ENCODE results near the gene DTX4. TPM values are rescaled to one million over a fixed set of nuclear protein-coding genes. Genes with fewer than 3 reads are reported as not detected.
"Not testable (repeated sequence)": the region's sequence is repeated elsewhere in the genome, so short reads cannot be mapped to it uniquely, and the experiment has no call there.

DTX4 gene
- total RNA-seq: 10 to 100 TPM; 33.4 to 58.7 (median 48.5) TPM

GRCh38 chr11:59171508-59172322 is at the start of gene DTX4:
DTX4 (plus strand) TSS chr11:59172132; CDS start chr11:59172596, 464 bp downstream.
- Histone ChIP-seq H3K36me3 (no peaks in the 10 kb centered on the region), H3K9me3 (no peaks in the 10 kb centered on the region), H3K4me1 (peaks cover 26 to 39% (median 30%) of the 10 kb centered on the region in 4 donors), H3K4me3 (peak within 1 kb of the TSS; percentile 29 to 89 (median 82)), H3K27me3 (no peaks in the 10 kb centered on the region), H3K27ac (peak within 1 kb of the TSS; percentile 71 to 87 (median 82))
- ATAC-seq (ENCODE audit: low FRiP score in 2 of 2) (peak; percentile 96 to 97), DNase-seq (peak; percentile 95 to 97)
- 0 to 1% methylated on average over 36 to 38 of the region's 64 CpGs for WGBS, 2 donors
- TF ChIP-seq EP300 (IDR thresholded peaks at IDR 0.05) (no peak), POLR2A (IDR thresholded peaks at IDR 0.05) (peak in 1 of 4 donors; percentile 47), POLR2AphosphoS5 (IDR thresholded peaks at IDR 0.05) (peak; percentile 11 to 29)
- TF ChIP-seq, protein P1, sequence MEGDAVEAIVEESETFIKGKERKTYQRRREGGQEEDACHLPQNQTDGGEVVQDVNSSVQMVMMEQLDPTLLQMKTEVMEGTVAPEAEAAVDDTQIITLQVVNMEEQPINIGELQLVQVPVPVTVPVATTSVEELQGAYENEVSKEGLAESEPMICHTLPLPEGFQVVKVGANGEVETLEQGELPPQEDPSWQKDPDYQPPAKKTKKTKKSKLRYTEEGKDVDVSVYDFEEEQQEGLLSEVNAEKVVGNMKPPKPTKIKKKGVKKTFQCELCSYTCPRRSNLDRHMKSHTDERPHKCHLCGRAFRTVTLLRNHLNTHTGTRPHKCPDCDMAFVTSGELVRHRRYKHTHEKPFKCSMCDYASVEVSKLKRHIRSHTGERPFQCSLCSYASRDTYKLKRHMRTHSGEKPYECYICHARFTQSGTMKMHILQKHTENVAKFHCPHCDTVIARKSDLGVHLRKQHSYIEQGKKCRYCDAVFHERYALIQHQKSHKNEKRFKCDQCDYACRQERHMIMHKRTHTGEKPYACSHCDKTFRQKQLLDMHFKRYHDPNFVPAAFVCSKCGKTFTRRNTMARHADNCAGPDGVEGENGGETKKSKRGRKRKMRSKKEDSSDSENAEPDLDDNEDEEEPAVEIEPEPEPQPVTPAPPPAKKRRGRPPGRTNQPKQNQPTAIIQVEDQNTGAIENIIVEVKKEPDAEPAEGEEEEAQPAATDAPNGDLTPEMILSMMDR (IDR thresholded peaks at IDR 0.05): peak; percentile 86 to 96 (median 95)

GRCh38 chr11:59135648-59136461 is 36.1 kb upstream of the DTX4 start:
- peaks cover 0 to 7% (median 3%) of the 10 kb centered on the region in 4 donors for H3K9me3 ChIP-seq
- H3K27ac ChIP-seq: no peak overlapping the region
- DNase-seq (peak; percentile 85 to 96), ATAC-seq (ENCODE audit: low FRiP score in 2 of 2) (peak; percentile 91 to 98)
- WGBS, 2 donors: 22 to 23% methylated on average over 11 to 20 of the region's 20 CpGs
- H3K4me1 ChIP-seq: peaks cover 0 to 7% (median 0%) of the 10 kb centered on the region in 4 donors
- H3K4me3 ChIP-seq: no peak overlapping the region
- TF ChIP-seq, protein P1 (IDR thresholded peaks at IDR 0.05): peak; percentile 85 to 95 (median 94)
- no peak for TF ChIP-seq POLR2AphosphoS5 (IDR thresholded peaks at IDR 0.05)
- H3K27me3 ChIP-seq: no peaks in the 10 kb centered on the region
- peaks cover 4 to 58% (median 15%) of the 10 kb centered on the region in 4 donors for H3K36me3 ChIP-seq

DNA sequence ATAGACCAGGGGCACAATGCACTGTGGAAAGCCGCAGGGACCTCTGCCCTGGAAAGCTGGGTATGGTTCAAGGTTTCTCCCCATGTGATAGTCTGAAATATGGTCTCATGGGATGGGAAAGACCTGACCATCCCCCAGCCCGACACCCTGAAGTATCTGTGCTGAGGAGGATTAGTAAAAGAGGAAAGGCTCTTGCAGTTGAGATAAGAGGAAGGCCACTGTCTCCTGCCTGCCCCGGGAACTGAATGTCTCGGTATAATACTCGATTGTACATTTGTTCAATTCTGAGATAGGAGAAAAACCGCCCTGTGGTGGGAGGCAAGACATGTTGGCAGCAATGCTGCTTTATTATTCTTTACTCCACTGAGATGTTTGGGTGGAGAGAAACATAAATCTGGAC is 35.4 kb upstream of the DTX4 start:
- peaks cover 4 to 54% (median 13%) of the 10 kb centered on the region in 4 donors for H3K36me3 ChIP-seq
- not testable (repeated sequence) for H3K27me3 ChIP-seq

GRCh38 chr11:59137190-59137589 is 34.7 kb upstream of the DTX4 start:
- H3K4me1 ChIP-seq: peaks cover 0 to 17% (median 3%) of the 10 kb centered on the region in 4 donors
- H3K36me3 ChIP-seq: peaks cover 4 to 48% (median 7%) of the 10 kb centered on the region in 4 donors
- H3K27ac ChIP-seq: no peak overlapping the region
- DNase-seq (peak in 1 of 2 donors; percentile 51), ATAC-seq (ENCODE audit: low FRiP score in 2 of 2) (no peak)
- H3K4me3 ChIP-seq: no peak overlapping the region
- H3K9me3 ChIP-seq: peaks cover 0 to under 1% (median under 1%) of the 10 kb centered on the region in 4 donors
- TF ChIP-seq EP300 (IDR thresholded peaks at IDR 0.05) (no peak), POLR2AphosphoS5 (IDR thresholded peaks at IDR 0.05) (no peak), POLR2A (IDR thresholded peaks at IDR 0.05) (no peak)
- TF ChIP-seq, protein P1 (IDR thresholded peaks at IDR 0.05): no peak
- 95% methylated on average over 17 of the region's 17 CpGs for WGBS, 2 donors
- no peaks in the 10 kb centered on the region for H3K27me3 ChIP-seq

More for the DNA sequence above, 35.4 kb upstream of the DTX4 start:
- not testable (repeated sequence) for ATAC-seq (ENCODE audit: low FRiP score in 2 of 2); H3K27ac ChIP-seq; H3K9me3 ChIP-seq; H3K4me3 ChIP-seq; DNase-seq
- H3K4me1 ChIP-seq: peaks cover 0 to 12% (median under 1%) of the 10 kb centered on the region in 4 donors
- WGBS, 2 donors: 80 to 87% methylated on average over 6 of the region's 6 CpGs

GRCh38 chr11:59138643-59139042 is 33.3 kb upstream of the DTX4 start:
- Histone ChIP-seq H3K27ac (no peak overlapping the region), H3K4me3 (no peak overlapping the region), H3K4me1 (peaks cover 3 to 23% (median 7%) of the 10 kb centered on the region in 4 donors), H3K27me3 (no peaks in the 10 kb centered on the region), H3K9me3 (no peaks in the 10 kb centered on the region), H3K36me3 (peaks cover 0 to 35% (median 3%) of the 10 kb centered on the region in 4 donors)
- TF ChIP-seq POLR2AphosphoS5 (IDR thresholded peaks at IDR 0.05): no peak
- TF ChIP-seq EP300 (IDR thresholded peaks at IDR 0.05): no peak
- TF ChIP-seq, protein P1 (IDR thresholded peaks at IDR 0.05): no peak
- no peak for TF ChIP-seq POLR2A (IDR thresholded peaks at IDR 0.05)
- WGBS, 2 donors: 79 to 90% methylated on average over 2 of the region's 2 CpGs
- no peak for ATAC-seq (ENCODE audit: low FRiP score in 2 of 2)
- no peak for DNase-seq

Data from upper lobe of left lung (tissue), 6 donors.